GM18909 (cell line): ENCODE data around the gene ZNF414.
"Not testable (repeated sequence)": the region's sequence is repeated elsewhere in the genome, so short reads cannot be mapped to it uniquely, and the experiment has no call there.

ENCODE experiments used
- ATAC-seq: cut with Tn5 transposase; IDR thresholded peaks from one replicate; pipeline ENCODE4 v1.9.1; 2021; ENCODE audit warnings: mild to moderate bottlenecking; ENCODE audit not compliant: unreplicated experiment, poor library complexity

ZNF414 gene

GRCh38 chr19:8519388-8519787, 5.4 kb upstream of the ZNF414 start:
- no peak for ATAC-seq

DNA sequence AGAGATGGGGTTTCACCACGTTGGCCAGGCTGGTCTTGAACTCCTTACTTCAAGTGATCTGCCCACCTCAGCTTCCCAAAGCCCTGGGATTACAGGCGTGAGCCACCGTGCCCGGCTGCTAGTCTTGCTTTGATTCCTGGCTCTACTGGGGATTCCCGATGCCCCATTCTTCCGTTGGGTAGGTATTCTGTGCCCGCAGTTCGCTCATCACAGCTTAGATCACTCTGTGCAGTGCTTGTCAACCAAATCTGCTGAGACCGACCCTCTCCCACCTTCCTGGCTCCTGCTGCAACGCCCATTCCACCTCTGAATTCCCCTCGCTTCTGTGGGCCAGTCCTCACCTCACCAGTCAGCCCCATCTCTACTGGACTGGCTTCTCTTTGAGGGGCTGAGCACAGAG, 4.6 kb upstream of the ZNF414 start:
- no peak for ATAC-seq

DNA sequence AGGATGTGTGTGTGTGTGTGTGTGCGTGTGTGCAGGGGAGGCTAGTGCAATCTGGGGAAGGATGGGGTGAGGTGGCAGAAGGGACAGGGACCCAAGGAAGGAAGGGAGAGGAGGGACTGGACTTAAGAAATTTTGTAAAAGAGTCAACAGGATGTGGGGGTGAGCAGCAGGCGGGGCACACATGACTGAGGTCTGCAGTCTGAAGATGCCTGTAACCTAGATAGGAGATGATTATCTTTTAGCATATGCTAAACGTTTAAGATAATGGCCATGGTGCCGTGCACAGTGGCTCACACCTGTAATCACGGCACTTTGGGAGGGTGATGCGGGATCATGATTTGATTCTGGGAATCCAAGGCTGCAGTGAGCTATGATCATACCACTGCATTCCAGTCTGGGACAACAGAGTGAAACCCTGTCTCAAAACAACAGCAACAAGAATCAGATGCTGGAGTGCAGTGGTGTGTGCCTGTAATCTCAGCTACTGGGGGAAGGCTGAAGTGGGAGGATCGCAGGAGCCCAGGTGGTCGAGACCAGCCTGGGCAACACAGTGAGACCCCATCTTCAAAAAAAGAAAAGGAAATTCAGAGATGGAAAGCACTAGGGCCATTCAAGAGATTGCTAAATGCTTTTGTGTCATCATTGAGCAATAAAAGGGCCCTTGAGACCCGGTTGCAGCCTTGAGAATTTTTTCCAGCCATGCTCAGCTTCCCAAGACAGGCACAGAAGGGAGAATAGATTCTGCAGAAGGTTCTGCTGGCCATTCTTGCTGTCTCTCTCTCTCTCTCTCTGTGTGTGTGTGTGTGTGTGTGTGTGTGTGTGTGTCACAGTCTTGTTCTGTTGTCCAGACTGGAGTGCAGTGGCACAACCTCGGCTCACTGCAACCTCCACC, 3.8 kb upstream of the ZNF414 start:
- ATAC-seq, result no peak

DNA sequence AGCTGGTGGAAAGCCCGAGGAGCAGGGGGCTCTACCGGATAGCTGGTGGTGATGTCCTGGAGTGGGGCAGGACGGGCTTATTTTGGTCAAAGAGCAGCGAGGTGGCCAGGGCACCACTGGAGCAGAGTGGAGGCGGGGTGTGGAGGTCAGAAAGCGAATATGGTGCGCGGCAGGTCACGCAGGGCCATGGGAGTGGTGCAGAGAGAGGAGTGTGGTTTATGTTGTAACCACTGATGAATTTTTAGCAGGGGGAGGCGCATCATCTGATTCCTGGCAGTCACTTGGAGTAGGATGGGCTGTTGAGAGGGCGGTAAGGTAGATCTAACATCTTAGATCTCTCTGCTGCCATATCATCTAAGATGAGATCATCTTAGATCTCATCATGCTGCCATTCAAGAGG, 1.4 kb upstream of the ZNF414 start:
- ATAC-seq, result no peak

- ATAC-seq, result not testable (repeated sequence)
Measured at GRCh38 chr19:8514505-8515009, 590 bp upstream of the ZNF414 start.

DNA sequence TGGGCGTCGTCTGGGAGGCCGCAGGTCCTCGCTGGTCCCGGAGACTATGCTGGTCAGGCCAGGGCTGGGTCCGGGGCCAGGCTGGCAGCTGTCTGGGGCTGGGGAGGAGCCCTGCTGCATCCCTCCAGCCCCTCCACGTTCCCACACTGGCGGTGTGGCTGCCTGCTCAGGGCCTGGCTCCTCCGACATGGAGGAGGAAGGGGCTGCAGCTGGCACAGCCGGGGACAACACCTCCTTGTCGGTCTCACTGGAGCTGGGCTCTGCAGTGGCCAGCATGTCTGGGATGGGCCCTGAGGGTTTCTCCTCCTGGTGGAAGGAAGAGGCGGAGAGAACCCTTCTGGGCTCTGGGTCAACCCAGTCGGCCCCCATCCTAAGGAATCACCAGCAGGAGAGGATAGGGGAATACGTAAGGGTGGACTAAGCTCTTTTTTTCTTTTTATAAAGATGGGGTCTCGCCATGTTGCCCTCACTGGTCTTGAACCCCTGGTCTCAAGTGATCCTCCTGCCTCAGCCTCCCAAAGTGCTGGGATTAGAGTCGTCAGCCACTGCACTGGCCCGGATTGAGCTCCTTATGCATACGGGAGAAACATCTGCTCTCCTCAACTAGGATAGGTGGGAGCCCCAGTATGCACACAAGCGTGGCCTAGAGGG, 806 bp downstream of the ZNF414 start:
- ATAC-seq, result no peak

DNA sequence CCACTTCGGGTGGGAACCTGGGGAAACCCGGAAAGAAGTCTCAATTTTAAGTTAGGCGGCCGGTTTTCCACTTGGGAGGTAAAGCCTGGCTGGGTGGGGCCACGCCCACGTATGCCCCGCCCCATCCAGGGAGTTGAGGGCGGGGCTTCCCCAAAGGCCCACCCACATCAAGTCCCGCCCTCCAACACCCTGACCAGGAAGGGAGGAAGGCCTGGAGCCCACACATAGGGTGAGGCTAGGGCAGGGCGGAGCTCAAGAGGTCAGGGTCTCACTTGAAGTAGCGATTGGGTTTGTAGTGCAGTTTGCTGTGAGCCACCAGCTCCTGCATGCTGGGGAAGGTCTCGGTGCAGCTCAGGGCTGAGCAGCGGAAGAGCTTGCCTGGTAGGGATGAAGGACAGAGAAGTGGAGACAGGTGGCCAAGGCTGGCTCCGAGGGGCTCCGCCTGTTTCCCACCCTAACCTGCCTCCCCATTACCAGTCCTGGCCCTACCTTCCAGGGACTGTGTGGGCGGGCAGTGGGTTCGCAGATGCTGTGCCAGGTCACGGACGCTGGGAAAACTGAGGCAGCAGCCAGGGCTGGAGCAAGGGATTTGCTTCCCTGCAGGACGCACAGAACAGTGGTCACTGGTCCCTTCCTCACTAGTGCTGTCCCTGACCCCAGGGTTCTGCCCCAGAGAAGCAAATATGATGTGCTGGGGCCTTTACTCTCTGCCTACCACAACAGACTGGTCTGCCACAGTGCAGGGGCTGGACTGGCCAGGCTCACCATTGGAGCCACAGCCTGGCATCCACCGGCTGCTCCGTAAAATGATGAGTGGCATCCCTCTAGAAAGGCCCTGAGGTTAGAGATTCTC, 1.6 kb downstream of the ZNF414 start:
- no peak for ATAC-seq

DNA sequence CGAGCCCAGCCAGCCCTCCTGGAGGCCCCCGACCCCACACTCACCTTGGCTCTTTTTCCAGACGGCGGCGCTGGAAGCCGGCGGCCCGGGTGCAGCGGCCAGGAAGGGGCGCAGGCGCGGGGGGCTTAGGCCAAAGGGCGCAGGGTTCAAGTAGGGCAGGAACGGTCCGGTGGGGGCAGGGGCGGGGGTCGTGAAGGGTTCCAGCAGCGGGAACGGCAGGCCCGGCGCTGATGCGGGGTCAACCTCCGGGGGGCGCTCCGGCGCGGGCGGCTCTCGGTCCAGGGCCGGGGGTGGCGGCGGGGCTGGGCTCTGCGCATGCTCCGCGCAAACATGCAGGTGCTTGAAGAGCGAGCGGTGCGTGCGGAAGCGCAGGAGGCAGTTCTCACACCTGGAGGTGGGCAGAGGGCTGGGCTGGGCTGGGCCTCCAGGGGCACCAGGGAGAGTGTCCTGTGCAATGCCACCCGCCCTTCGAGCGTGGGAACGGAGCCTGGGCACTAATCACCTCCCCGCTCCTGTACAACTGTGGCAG, 2.3 kb downstream of the ZNF414 start:
- ATAC-seq, result no peak

DNA sequence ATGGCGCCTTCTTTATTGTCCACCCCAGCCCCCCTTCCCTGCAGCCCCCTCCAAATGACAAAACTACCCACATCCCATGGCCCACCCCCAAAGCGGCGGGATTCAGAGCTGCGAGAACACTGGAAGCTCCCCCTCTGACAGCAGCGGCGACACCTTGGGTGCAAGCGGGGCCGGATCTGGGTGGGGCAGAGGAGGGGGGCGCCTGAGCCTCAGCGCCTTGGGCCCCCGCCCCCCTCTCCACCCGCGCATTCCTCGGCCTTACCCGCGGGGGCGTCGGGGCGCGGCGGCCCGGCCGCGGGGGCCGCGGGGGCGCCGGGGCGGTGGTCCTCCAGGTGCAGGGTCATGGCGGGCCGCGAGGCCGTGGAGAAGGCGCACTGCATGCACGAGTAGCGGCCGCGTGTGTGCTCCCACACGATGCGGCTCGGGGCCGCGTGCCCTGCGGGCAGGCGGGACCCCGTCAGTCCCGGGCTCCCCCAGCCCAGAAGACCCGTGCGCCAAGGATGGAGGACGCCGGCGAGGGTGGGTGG, 3.3 kb downstream of the ZNF414 start:
- ATAC-seq, result no peak

- ATAC-seq, result no peak
Measured at GRCh38 chr19:8506402-8506957, 7.5 kb downstream of the ZNF414 start.

DNA sequence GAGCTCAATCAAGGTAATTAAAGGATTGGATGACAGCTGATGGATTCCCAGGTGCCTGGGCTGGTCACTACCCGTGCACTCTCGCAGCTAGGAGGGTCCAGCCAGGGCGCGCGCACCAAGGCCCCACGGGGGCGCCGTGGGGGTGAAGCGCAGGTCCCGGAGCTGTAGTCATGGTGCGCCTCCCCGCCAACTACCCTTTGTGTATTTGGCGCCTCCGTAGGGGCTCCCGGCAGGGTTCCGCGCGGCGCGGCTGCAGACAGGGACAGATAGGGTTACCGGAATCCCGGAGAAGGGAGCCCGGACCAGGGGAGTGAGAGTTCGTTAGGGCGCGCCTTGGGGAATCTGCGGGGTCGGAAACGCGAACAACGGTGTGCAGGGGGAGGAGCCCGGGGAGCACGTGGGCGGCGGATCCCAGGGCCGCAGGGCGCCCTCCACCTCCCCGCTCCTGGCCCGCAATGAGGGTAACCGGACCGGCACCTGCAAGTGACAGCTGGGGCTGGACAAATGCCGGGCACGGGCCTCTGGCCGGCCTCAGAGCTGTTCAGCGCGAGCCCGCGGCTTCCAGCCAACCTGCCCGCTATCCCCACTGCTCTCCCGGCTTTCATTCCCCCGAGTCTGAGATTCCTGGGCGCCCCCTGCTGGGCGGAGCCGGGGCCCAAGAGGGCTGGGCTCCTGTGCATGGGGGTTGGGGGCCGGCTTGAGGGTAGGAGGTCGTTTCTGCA, 8.1 kb downstream of the ZNF414 start:
- ATAC-seq, result no peak

- ATAC-seq, result no peak
Measured at GRCh38 chr19:8504919-8505318, 9.0 kb downstream of the ZNF414 start.

DNA sequence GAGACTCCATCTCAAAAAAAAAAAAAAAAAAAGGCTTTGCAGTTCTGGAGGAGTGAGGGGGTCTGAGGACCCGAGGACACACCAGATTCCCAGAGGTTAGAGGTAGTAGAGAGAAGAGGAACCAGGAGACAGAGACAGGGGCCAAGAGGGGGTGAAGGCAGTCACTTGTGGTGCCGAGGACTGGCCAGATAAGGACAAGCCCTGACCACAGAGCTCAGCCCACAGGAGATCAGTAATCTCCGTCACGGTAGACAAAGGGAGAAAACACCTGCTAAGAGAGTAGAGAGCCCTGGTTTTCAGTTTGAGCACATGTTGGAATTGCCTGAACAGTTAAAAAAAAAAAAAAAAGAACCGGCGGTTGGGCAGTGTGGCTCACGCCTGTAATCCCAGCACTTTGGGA, 9.8 kb downstream of the ZNF414 start:
- ATAC-seq, result no peak

DNA sequence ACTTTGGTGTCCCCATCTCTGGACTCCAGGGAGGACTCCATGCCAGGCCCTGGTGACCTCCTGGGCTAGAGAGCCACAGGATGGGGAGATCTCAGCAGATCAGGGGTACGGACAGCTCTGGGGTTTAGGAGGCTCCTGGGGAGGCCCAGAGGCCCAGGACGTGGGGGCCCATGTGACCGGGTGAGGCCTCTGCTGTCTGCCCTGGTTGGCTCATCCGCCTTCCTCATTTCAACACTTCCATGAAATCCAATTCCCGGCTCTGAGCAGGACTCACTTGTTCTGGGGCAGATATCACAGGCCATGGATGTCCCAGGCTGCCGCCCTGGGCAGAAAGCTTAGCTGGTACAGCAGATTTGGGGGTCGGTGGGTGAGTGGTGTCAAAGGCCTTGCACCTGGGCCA, 10.5 kb downstream of the ZNF414 start:
- no peak for ATAC-seq

DNA sequence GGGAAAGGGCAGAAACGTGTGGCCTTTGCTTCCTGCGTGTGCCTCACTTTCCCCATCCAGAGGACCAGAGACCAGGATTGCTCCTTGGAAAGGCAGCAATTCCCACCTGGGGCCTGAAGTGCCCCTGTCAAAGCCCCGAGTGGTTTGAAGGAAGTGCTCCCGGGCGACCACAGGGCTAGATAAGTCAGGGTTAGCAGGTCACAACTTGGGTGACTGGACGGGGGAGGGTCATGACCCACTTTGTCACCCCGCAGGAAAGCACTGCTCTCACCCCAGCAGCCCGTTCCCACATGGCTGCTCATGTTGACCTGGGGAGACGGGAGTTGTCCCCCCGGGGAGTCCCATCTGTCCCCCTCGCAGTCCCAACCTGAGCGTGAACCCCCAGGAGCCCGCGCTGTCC, 12.0 kb downstream of the ZNF414 start:
- no peak for ATAC-seq

DNA sequence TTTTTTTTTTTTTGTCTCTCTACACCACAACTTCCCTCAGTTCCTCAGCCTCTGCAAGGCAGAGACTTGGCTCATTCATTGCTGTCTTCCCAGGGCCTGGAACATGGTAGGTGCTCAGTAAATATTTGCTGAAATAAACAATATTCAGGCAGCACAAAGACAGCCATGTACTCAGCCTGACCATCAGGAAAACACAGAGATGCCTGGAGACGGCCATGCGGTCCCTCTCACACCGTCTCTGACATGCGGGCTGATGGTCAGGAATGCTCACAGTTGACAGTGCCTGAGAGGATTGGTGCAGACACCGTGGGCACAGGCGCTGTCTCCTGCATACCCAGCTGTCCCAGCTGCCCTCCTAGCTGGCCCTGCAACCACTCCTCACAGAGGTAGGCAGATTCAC, 12.5 kb downstream of the ZNF414 start:
- no peak for ATAC-seq

DNA sequence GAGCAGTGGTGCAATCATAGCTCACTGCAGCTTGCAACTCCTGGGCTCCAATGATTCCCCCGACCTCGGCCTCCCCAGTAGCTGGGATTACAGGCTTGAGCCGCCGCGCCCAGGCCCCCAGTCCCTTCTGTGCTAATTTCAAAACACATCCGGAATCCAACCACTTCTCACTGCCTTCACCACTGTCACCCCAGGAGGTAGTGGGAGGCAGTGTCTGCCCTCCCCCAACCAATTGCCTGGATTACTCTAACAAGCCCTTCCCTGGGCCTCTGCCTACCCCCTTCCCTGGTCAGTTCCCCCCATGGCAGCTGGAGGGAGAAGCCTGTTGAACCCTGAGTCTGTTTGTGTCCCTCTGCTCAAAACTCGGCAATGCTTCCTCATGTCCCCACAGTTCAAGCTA, 13.8 kb downstream of the ZNF414 start:
- no peak for ATAC-seq

DNA sequence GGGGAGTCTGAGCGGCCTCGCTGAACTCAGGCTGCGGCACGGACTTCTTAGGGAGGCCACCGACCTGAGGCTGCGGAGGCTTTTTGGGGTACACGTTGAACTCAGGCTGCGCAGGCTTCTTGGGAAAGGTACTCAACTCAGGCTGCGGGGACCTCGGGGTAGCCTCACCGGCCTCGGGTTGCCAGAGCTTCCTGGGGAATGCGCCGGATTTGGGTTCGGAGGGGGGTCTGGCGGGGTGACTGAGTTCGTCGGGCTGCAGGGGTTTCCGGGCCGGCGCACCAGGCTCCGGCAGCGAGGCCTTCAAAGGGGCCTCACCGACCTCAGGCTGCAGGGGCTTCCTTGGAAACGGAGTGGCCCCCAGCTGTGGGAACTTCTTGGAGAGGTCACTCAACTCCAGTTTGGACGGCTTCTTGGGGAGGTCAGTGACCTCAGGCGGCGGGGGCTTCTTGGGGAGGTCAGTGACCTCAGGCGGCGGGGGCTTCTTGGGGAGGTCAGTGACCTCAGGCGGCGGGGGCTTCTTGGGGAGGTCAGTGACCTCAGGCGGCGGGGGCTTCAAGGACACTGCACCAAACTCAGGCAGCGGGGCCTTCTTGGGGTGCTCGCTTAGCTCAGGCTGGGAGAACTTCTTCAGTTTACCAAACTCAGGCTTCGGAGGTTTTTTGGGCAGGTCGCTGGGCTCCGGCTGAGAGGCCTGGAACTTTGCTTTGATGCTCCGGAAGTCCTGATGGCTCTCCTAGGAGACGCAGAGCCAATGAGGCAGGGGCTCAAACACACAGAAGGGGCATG, 14.7 kb downstream of the ZNF414 start:
- ATAC-seq, result no peak

GRCh38 chr19:8498295-8498694, 15.7 kb downstream of the ZNF414 start:
- no peak for ATAC-seq
